Testis (tissue), 2 donors: ENCODE results near the gene PPP4R3C.
"Not testable (repeated sequence)": the region's sequence is repeated elsewhere in the genome, so short reads cannot be mapped to it uniquely, and the experiment has no call there.

Experiments
- POLR2A ChIP-seq: fragments of 450-650 bp; IDR thresholded peaks from one replicate; pipeline ENCODE4 v1.6.1; 2017; ENCODE audit warnings: antibody characterized with exemption, mild to moderate bottlenecking, moderate library complexity
- TF ChIP-seq, protein P1 (sequence below), 3 experiments: fragments of 450-650 bp in 2 of 3; fragments of 200-600 bp in 1 of 3; sonication (generic) in 1 of 3; IDR thresholded peaks; one replicate each; pipeline ENCODE4 v1.5.1; 2016 to 2019; ENCODE audit warnings: antibody characterized with exemption in 3 of 3, mild to moderate bottlenecking in 2 of 3, moderate library complexity in 1 of 3

DNA sequence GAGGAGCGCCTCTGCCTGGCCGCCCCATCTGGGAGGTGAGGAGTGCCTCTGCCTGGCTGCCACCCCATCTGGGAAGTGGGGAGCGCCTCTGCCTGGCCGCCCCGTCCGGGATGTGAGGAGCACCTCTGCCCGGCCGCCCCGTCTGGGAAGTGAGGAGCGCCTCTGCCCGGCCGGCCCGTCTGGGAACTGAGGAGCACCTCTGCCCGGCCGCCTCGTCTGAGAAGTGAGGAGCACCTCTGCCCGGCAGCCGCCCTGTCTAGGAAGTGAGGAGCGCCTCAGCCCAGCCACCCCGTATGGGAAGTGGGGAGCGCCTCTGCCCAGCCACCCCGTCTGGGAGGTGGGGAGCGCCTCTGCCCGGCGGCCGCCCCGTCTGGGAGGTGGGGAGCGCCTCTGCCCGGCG, 4.6 kb downstream of the PPP4R3C start:
- TF ChIP-seq, protein P1, sequence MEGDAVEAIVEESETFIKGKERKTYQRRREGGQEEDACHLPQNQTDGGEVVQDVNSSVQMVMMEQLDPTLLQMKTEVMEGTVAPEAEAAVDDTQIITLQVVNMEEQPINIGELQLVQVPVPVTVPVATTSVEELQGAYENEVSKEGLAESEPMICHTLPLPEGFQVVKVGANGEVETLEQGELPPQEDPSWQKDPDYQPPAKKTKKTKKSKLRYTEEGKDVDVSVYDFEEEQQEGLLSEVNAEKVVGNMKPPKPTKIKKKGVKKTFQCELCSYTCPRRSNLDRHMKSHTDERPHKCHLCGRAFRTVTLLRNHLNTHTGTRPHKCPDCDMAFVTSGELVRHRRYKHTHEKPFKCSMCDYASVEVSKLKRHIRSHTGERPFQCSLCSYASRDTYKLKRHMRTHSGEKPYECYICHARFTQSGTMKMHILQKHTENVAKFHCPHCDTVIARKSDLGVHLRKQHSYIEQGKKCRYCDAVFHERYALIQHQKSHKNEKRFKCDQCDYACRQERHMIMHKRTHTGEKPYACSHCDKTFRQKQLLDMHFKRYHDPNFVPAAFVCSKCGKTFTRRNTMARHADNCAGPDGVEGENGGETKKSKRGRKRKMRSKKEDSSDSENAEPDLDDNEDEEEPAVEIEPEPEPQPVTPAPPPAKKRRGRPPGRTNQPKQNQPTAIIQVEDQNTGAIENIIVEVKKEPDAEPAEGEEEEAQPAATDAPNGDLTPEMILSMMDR (IDR thresholded peaks at IDR 0.05): not testable (repeated sequence)
- TF ChIP-seq POLR2A: not testable (repeated sequence)
